Calu3 (cell line): ENCODE results near the gene PPP6R2. TPM values are rescaled to one million over a fixed set of nuclear protein-coding genes. Genes with fewer than 3 reads are reported as not detected.

ENCODE experiments used
- BruUV-seq: library from RNA; stranded (reverse); fragments of 400-500 nt; replicated peaks from 2 replicates; lab custom pipeline; 2021; lab: Mats Ljungman, UMichigan
- CTCF ChIA-PET: fragments of 300-600 bp; sonication (Branson Sonifier 250); formaldehyde crosslinking; loops from one replicate; lab custom pipeline; 2022; ENCODE audit warnings: antibody characterized with exemption; lab: Charles Lee
- DNase-seq: peaks from one replicate; pipeline ENCODE4 v3.0.0; 2022
- H3K27ac Mint-ChIP-seq: one replicate; pipeline ENCODE4 v1.8.0; 2022; ENCODE audit warnings: mixed read lengths; ENCODE audit not compliant: unreplicated experiment
- H3K27me3 Mint-ChIP-seq: one replicate; pipeline ENCODE4 v1.8.0; 2022; ENCODE audit warnings: mixed read lengths; ENCODE audit not compliant: unreplicated experiment
- H3K36me3 Mint-ChIP-seq: one replicate; pipeline ENCODE4 v1.8.0; 2022; ENCODE audit warnings: mild to moderate bottlenecking, moderate library complexity, mixed read lengths; ENCODE audit not compliant: insufficient read depth, unreplicated experiment
- H3K4me1 Mint-ChIP-seq: one replicate; pipeline ENCODE4 v1.8.0; 2022; ENCODE audit warnings: mild to moderate bottlenecking, low read depth, mixed read lengths; ENCODE audit not compliant: unreplicated experiment
- H3K4me3 Mint-ChIP-seq: one replicate; pipeline ENCODE4 v1.8.0; 2022; ENCODE audit warnings: mild to moderate bottlenecking, low read depth, moderate library complexity, mixed read lengths; ENCODE audit not compliant: unreplicated experiment
- H3K9me3 Mint-ChIP-seq: one replicate; pipeline ENCODE4 v1.8.0; 2022; ENCODE audit warnings: low read depth, mixed read lengths; ENCODE audit not compliant: unreplicated experiment
- CTCF ChIP-seq: fragments of 200-600 bp; IDR thresholded peaks from one replicate; pipeline ENCODE4 v1.8.0; 2022; ENCODE audit warnings: antibody characterized with exemption; ENCODE audit not compliant: unreplicated experiment
- intact Hi-C: fragments of 100-400 bp; cut with micrococcal nuclease; formaldehyde crosslinking; loops from one replicate; pipeline ENCODE4 v1.10.0; 2022; ENCODE audit not compliant: unreplicated experiment
- total RNA-seq: library from RNA; stranded (reverse); gene quantifications from 2 replicates; pipeline ENCODE4 v1.2.3, GENCODE V29; 2022

Gene PPP6R2
- total RNA-seq, 1 experiment from 2014 or later, result 47.1 TPM

- Mint-ChIP-seq H3K36me3 (peaks cover 69% of the 10 kb centered on the region), H3K27ac (no peak overlapping the region), H3K27me3 (no peaks in the 10 kb centered on the region), H3K4me1 (peaks cover 11% of the 10 kb centered on the region), H3K9me3 (no peaks in the 10 kb centered on the region), H3K4me3 (no peak overlapping the region)
- TF ChIP-seq CTCF, result no peak
- intact Hi-C loops, result no loop called here
- BruUV-seq, result no TSS peak
- CTCF ChIA-PET, result interaction anchor here (0.5 kb wide), 1 partner anchor 315 kb away, joined by 3 read pairs; no protein-coding TSS in a partner anchor
- DNase-seq, result no peak
Observed at GRCh38 chr22:50465066-50465930, 122.2 kb downstream of the PPP6R2 start.

- no TSS peak for BruUV-seq
- TF ChIP-seq CTCF, result no peak
- Mint-ChIP-seq H3K4me1 (peaks cover 23% of the 10 kb centered on the region), H3K36me3 (peaks cover 72% of the 10 kb centered on the region), H3K27me3 (no peaks in the 10 kb centered on the region), H3K4me3 (no peak overlapping the region), H3K9me3 (no peaks in the 10 kb centered on the region), H3K27ac (no peak overlapping the region)
- CTCF ChIA-PET, result no interaction called here
- intact Hi-C loops, result no loop called here
- no peak for DNase-seq
Observed at GRCh38 chr22:50467341-50467740, 124.2 kb downstream of the PPP6R2 start.

- CTCF ChIA-PET, result no interaction called here
- no peak for TF ChIP-seq CTCF
- intact Hi-C loops, result no loop called here
- peaks cover 29% of the 10 kb centered on the region for H3K4me1 Mint-ChIP-seq
- no peak for DNase-seq
- no TSS peak for BruUV-seq
- H3K36me3 Mint-ChIP-seq, result peaks cover 72% of the 10 kb centered on the region
- H3K4me3 Mint-ChIP-seq, result no peak overlapping the region
- H3K27ac Mint-ChIP-seq, result no peak overlapping the region
- no peaks in the 10 kb centered on the region for H3K27me3 Mint-ChIP-seq
- H3K9me3 Mint-ChIP-seq, result no peaks in the 10 kb centered on the region
Observed at GRCh38 chr22:50467773-50468440, 124.8 kb downstream of the PPP6R2 start.

GRCh38 chr22:50468626-50469025 is 125.5 kb downstream of the PPP6R2 start:
- Mint-ChIP-seq H3K4me3 (no peak overlapping the region), H3K27me3 (no peaks in the 10 kb centered on the region), H3K9me3 (no peaks in the 10 kb centered on the region), H3K4me1 (peaks cover 36% of the 10 kb centered on the region), H3K36me3 (peaks cover 72% of the 10 kb centered on the region), H3K27ac (no peak overlapping the region)
- BruUV-seq, result no TSS peak
- DNase-seq, result no peak
- CTCF ChIA-PET, result interaction anchor here (0.6 kb wide), 1 partner anchor 19 kb away, joined by 5 read pairs; no protein-coding TSS in a partner anchor
- intact Hi-C loops, result no loop called here
- TF ChIP-seq CTCF, result no peak
